Fibroblast of skin of left biceps (primary cell): Measurements from ENCODE around the gene VEPH1.

ENCODE experiments used
- DNase-seq, 2 experiments: peaks; one replicate each; pipeline ENCODE4 v3.0.0-alpha.2; 2013; ENCODE audit warnings: low read depth in 2 of 2

The VEPH1 gene

GRCh38 chr3:157477441-157477840 is 25.8 kb downstream of the VEPH1 start:
- DNase-seq: no peak

- no peak for DNase-seq
These were observed 27.2 kb downstream of the VEPH1 start for GRCh38 chr3:157475921-157476414.

DNA sequence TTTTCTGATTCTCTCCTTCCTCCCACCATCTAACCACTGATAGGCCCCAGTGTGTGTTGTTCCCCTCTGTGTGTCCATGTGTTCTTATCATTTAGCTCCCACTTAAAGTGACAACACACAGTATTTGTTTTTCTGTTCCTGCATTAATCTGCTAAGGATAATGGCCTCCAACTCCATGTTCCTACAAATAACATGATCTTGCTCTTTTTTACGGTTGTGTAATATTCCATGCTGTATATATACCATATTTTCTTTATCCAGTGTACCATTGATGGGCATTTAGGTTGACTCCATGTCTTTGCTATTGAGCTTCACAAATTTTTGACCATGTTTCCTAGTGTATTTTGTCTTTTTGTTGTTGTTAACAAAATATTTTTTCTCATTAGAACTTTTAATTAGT is 30.6 kb downstream of the VEPH1 start:
- no peak for DNase-seq

- no peak for DNase-seq
These were observed 32.2 kb downstream of the VEPH1 start for GRCh38 chr3:157471064-157471463.

- DNase-seq: no peak
These were observed 33.5 kb downstream of the VEPH1 start for GRCh38 chr3:157469561-157470294.

GRCh38 chr3:157467200-157467599 is 36.0 kb downstream of the VEPH1 start:
- DNase-seq: no peak

DNA sequence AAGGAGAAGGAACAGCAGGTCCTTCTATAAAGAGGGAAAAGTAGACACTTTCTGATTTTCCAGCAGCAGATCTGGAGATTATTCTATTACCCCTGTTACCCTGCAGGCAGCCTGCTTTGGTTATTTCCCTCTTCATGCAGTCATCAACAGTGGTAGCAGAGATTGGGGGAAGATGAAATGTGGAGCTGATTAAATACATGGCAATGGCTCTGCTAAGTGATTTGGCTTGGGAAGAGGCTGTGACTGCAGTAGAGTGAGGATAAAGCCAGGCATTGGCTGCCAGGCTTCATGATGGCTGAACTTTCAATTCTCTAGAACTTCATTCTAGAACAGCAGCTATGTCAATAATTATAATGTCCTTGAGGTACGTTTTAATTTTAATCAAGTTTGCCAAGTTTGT is 37.5 kb downstream of the VEPH1 start:
- no peak for DNase-seq

- no peak for DNase-seq
These were observed 38.9 kb downstream of the VEPH1 start for GRCh38 chr3:157464321-157464720.

DNA sequence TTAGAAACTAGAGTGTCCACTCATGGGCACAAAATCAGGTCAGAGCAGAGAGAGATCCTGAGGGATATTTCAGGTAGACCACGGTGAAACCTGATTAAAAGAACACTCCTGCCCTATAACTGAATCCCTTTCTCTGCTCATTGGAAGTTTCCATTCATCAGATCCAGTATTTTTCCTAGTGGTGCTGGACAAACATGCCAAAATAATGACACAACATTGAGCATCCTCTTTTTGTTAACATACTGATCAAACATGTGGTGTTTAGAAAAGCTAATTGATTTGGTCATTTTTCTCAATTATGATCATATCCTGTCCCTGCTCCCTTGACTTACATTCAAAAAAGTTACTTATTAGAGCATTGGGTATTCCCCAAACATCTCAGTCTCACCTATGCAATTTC is 39.4 kb downstream of the VEPH1 start:
- no peak for DNase-seq

DNA sequence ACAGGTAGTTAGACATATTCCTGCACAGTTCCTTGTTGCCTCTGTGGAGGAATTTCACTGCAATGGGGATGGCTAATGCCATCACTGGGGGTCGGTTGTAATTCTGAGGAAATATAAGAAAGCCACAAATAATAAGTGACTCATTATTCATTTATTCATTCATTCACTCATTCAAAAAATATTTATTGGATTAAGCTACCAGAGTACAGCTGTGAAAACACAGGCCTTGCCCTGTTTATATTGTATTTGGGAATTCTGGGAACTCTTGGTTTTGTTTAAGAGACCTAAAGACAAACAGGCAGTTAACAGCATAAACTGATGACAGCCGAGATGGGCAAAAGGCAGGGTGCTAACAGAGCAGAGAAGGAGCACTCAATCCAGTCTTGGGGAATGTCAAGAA is 43.0 kb downstream of the VEPH1 start:
- DNase-seq: peak; percentile 81 to 82

GRCh38 chr3:157459706-157460105 is 43.5 kb downstream of the VEPH1 start:
- no peak for DNase-seq

DNA sequence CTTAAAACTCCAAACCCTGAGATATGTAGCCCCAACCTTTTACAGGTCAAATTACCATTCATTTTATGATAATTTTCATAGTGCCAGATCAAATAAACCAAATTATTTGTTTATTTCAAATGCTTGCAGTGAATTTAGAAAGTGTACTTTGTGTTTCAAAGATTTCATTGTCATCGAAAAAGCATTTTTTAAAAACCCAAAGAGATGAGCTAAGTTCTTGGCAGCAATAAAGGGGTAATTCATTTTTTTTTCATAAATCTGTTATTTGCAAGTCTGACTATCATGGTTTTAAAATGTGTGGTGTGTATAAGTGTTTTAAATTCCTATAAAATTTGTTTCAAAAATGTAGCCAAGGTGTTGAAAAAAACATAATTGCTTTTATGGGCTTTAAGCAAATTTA is 49.4 kb downstream of the VEPH1 start:
- no peak for DNase-seq

DNA sequence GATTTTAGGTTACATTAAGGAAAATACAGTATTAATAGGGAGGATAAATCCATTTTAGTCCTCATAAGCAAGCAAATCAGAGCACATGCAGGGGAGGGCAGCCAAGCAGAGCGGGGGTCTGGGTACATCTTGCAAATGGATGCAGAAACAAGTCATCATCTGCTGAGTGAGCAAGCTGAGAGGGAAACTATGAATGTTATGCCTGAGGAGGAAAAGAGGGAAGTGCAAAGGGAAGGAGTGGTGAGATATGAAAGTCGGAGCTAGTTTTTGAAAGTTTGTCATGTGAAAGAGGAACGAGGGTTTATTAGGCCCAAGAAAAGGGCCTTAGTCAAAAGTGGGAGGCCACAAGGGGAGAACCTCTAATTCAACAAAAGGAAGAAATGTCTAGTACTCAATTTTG is 51.1 kb downstream of the VEPH1 start:
- DNase-seq: no peak

DNA sequence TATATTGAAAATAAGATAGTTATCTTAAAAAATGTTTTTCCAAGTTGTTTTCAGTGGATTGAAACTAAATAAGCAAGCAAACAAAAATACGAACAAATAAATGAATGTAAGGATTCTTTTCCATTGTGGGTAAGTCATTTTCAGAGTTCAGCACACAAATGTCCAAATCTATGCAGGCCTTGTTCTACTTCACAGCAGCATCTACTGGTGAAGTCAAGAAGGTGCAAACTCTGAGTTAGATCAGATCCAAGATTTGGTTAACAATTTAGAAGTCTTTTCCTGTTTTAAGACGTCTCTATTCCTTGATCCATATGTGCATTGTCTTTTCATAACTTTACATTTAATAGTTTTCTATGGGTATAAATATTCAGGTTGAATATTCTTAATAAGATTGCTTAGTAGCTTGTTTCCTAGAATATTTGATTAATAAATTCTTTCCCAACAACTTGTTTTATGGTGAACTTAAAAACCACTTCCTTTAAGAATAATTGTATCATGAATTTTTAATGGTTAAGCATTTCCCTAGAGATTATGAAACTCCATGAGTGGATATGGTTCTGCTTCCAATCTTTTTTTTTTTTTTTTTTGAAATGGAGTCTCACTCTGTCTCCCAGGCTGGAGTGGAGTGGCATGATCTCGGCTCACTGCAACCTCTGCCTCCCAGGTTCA is 56.1 kb downstream of the VEPH1 start:
- DNase-seq: no peak

DNA sequence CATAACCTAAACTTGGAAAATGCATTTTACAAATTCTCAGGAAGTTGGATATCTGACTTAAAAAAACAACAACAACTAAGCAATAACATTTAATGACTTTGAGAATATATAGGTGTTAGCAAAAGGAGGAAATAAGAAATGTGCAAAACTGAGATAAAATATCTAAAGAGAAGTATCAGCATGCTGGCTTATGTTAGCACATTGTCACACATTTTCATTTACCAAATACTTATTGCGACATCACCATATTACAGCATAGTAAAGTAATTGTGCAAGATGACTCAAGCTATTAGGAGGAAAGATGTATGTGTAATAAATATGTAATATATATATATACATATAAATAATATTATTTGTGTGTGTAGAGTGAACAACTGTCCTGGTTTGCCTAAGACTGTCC is 57.4 kb downstream of the VEPH1 start:
- DNase-seq: peak in 1 of 2 experiments; percentile 63

GRCh38 chr3:157444797-157445184 is 58.4 kb downstream of the VEPH1 start:
- DNase-seq: no peak

- peak; percentile 69 to 74 for DNase-seq
These were observed 59.1 kb downstream of the VEPH1 start for GRCh38 chr3:157443905-157444796.

DNA sequence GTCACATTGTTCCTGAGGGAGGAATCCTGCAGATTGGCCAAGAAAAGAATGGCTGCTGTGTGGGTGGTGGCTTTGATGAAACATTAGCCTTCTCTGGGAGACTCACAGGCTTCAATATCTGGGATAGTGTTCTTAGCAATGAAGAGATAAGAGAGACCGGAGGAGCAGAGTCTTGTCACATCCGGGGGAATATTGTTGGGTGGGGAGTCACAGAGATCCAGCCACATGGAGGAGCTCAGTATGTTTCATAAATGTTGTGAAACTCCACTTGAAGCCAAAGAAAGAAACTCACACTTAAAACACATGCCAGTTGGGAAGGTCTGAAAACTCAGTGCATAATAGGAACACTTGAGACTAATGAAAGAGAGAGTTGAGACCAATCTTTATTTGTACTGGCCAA is 60.5 kb downstream of the VEPH1 start:
- DNase-seq: no peak

GRCh38 chr3:157441102-157441624 is 62.1 kb downstream of the VEPH1 start:
- no peak for DNase-seq

DNA sequence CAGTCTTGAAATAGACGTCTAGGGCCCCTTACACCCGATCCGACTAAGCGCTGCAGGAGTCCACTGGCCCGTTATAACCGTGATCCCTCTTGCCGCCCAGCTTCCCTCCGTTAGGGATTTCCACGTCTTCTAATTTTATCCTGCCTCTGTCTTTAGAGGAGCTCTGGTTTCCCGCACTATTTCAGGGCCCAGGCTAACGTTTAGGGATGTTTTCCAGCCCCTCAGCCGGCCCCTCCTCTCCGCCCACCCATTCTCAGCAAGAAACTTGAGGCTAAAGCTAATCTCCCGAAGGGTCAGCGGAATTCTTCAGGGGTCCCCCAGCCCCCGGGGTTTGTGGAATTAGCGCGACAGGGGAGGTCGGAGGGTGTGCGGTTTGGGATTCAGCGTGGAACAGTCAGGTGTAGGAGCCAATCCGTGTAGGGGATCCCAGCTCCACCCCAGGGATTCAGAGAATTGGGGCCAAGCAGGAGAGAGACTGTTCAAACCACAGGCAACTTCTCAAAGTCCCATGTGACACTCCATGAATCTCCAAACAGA is 65.0 kb downstream of the VEPH1 start:
- no peak for DNase-seq

DNA sequence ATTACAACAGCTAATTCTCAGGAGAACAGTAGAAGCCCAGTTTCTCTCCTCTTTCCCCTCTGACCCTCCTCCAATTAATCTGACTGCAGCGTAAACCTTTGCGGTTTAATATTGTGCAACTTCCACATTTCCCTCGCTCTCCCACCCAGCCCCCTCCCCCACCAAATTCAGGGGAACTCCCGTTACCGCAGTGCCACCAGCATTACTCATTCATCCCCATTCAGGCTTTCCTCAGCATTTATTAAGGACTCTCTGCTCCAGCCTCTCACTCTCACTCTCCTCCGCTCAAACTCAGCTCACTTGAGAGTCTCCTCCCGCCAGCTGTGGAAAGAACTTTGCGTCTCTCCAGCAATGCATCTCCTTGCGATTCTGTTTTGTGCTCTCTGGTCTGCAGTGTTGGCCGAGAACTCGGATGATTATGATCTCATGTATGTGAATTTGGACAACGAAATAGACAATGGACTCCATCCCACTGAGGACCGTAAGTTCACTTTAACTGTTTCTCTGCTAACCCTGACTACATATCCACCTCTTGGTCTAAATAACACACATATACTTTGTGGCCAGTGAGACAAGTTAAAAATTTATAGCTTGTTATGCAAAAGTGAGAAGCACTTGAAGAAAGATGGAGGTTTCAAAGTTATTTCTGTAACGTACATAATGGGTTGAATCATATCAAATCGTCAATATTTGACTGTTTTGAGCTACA is 66.5 kb downstream of the VEPH1 start, which contains the start of gene PTX3:
Gene PTX3 (plus strand): TSS at position 268 of the 709 bp plus-strand sequence. CDS start 84 bp downstream, at position 352.
- DNase-seq: peak; percentile 93 to 94
